Urothelium cell line (cell line): ENCODE data around the gene ACR.

ENCODE experiments used
- DNase-seq: peaks from one replicate; pipeline ENCODE4 v3.0.0; 2011; ENCODE audit warnings: low spot score, mixed read lengths
- FAIRE-seq: peaks from 2 replicates; lab custom pipeline; 2011; peaks lifted over from hg19 to GRCh38; lab: Jason Lieb, UNC

ACR gene

GRCh38 chr22:50737728-50738648 is at the start of gene ACR:
ACR (plus strand) TSS chr22:50738204; CDS start chr22:50738236, 32 bp downstream.
- no peak for DNase-seq
- no peak for FAIRE-seq

- FAIRE-seq (no peak), DNase-seq (no peak)
These were observed 49.6 kb upstream of the ACR start for GRCh38 chr22:50688448-50688847.

- no peak for DNase-seq
- FAIRE-seq = no peak
These were observed 46.5 kb upstream of the ACR start for GRCh38 chr22:50691521-50691920.

GRCh38 chr22:50693462-50693861 is 44.5 kb upstream of the ACR start:
- FAIRE-seq (no peak), DNase-seq (no peak)

GRCh38 chr22:50694099-50694605 is 43.9 kb upstream of the ACR start:
- FAIRE-seq (no peak), DNase-seq (no peak)

GRCh38 chr22:50694766-50695420 is 43.1 kb upstream of the ACR start:
- FAIRE-seq = no peak
- no peak for DNase-seq

GRCh38 chr22:50695421-50696250 is 42.4 kb upstream of the ACR start:
- FAIRE-seq (no peak), DNase-seq (no peak)

- FAIRE-seq (no peak), DNase-seq (no peak)
These were observed 41.7 kb upstream of the ACR start for GRCh38 chr22:50696251-50696798.

- DNase-seq = peak; percentile 88
- FAIRE-seq = no peak
These were observed 41.0 kb upstream of the ACR start for GRCh38 chr22:50696799-50697561.

- no peak for FAIRE-seq
These were observed 40.1 kb upstream of the ACR start for GRCh38 chr22:50697667-50698506.

GRCh38 chr22:50698546-50698945 is 39.5 kb upstream of the ACR start:
- no peak for DNase-seq
- no peak for FAIRE-seq

More at GRCh38 chr22:50697667-50698506, 40.1 kb upstream of the ACR start:
- no peak for DNase-seq

GRCh38 chr22:50699001-50699755 is 38.8 kb upstream of the ACR start:
- peak; percentile 35 for FAIRE-seq
- no peak for DNase-seq

GRCh38 chr22:50699756-50700386 is 38.1 kb upstream of the ACR start:
- FAIRE-seq (no peak), DNase-seq (no peak)

- DNase-seq (no peak), FAIRE-seq (no peak)
These were observed 37.5 kb upstream of the ACR start for GRCh38 chr22:50700387-50701075.

GRCh38 chr22:50701076-50701419 is 37.0 kb upstream of the ACR start:
- DNase-seq = no peak
- FAIRE-seq = no peak

GRCh38 chr22:50701428-50702154 is 36.4 kb upstream of the ACR start:
- DNase-seq = no peak
- peak; percentile 74 for FAIRE-seq

GRCh38 chr22:50702261-50702671 is 35.7 kb upstream of the ACR start:
- DNase-seq (no peak), FAIRE-seq (no peak)
